Liver (tissue), 9 donors: ENCODE data around the gene DDR1. TPM values are rescaled to one million over a fixed set of nuclear protein-coding genes. Genes with fewer than 3 reads are reported as not detected.

Experiments
- DNase-seq: peaks from one replicate; pipeline ENCODE4 v3.0.0-alpha.2; 2017; ENCODE audit warnings: low spot score
- H3K27ac ChIP-seq, 2 donors: one replicate each; pipeline ENCODE4 v1.7.0; 2013; ENCODE audit warnings: inconsistent platforms in 2 of 2, low read length in 2 of 2, control low read depth in 1 of 2, low read depth in 1 of 2, mild to moderate bottlenecking in 1 of 2
- H3K27me3 ChIP-seq, 4 donors: one replicate each; pipeline versions ENCODE4 v1.6.1 to v1.7.0; 2013; ENCODE audit warnings: low read length in 3 of 4, inconsistent platforms in 1 of 4, mild to moderate bottlenecking in 1 of 4, moderate library complexity in 1 of 4; ENCODE audit not compliant: control insufficient read depth in 4 of 4, insufficient read depth in 4 of 4
- H3K36me3 ChIP-seq, 4 donors: one replicate each; pipeline versions ENCODE4 v1.6.1 to v1.7.0; 2013; ENCODE audit warnings: low read length in 3 of 4, mild to moderate bottlenecking in 3 of 4, low read depth in 1 of 4, moderate library complexity in 1 of 4; ENCODE audit not compliant: control insufficient read depth in 4 of 4, insufficient read depth in 3 of 4
- H3K4me1 ChIP-seq, 4 donors: one replicate each; pipeline versions ENCODE4 v1.6.1 to v1.7.0; 2013; ENCODE audit warnings: low read length in 3 of 4, mild to moderate bottlenecking in 3 of 4, moderate library complexity in 1 of 4; ENCODE audit not compliant: control insufficient read depth in 4 of 4, insufficient read depth in 4 of 4
- H3K4me3 ChIP-seq, 3 donors: one replicate each; pipeline versions ENCODE4 v1.6.1 to v1.7.0; 2013; ENCODE audit warnings: low read length in 3 of 3, control low read depth in 1 of 3, low read depth in 1 of 3, mild to moderate bottlenecking in 1 of 3
- H3K9ac ChIP-seq, 2 donors: one replicate each; pipeline ENCODE4 v1.7.0; 2013; ENCODE audit warnings: low read length in 2 of 2, mild to moderate bottlenecking in 2 of 2, moderate library complexity in 2 of 2, control low read depth in 1 of 2, low read depth in 1 of 2
- H3K9me3 ChIP-seq, 4 donors: one replicate each; pipeline versions ENCODE4 v1.6.1 to v1.7.0; 2013; ENCODE audit warnings: low read length in 3 of 4; ENCODE audit not compliant: control insufficient read depth in 4 of 4
- EGR1 ChIP-seq, 2 donors: IDR thresholded peaks; 2 replicates each; pipeline ENCODE4 v1.6.1; 2016 to 2018; ENCODE audit warnings: antibody characterized with exemption in 2 of 2, low read depth in 2 of 2
- FOXA1 ChIP-seq: IDR thresholded peaks from 2 replicates; pipeline ENCODE4 v1.6.1; 2016; ENCODE audit warnings: antibody characterized with exemption
- FOXA2 ChIP-seq: IDR thresholded peaks from 2 replicates; pipeline ENCODE4 v1.6.1; 2016; ENCODE audit warnings: antibody characterized with exemption
- GABPA ChIP-seq, 2 donors: IDR thresholded peaks in 1 of 2; conservative IDR thresholded peaks in 1 of 2; 2 replicates each; pipeline ENCODE4 v1.6.1; 2016; ENCODE audit warnings: antibody characterized with exemption in 2 of 2, mild to moderate bottlenecking in 1 of 2, moderate library complexity in 1 of 2
- HNF4A ChIP-seq, 2 donors: conservative IDR thresholded peaks; 2 replicates each; pipeline ENCODE4 v1.6.1; 2016; ENCODE audit warnings: antibody characterized with exemption in 2 of 2, mild to moderate bottlenecking in 2 of 2
- HNF4G ChIP-seq: IDR thresholded peaks from 2 replicates; pipeline ENCODE4 v1.6.1; 2016; ENCODE audit warnings: antibody characterized with exemption
- JUND ChIP-seq, 2 donors: IDR thresholded peaks; 2 replicates each; pipeline ENCODE4 v1.6.1; 2016; ENCODE audit warnings: antibody characterized with exemption in 2 of 2
- NR2F2 ChIP-seq: IDR thresholded peaks from 2 replicates; pipeline ENCODE4 v1.6.1; 2016; ENCODE audit warnings: antibody characterized with exemption
- RAD21 ChIP-seq, 2 donors: IDR thresholded peaks; 2 replicates each; pipeline ENCODE4 v1.6.1; 2016; ENCODE audit warnings: antibody characterized with exemption in 2 of 2, mild to moderate bottlenecking in 2 of 2
- SP1 ChIP-seq: IDR thresholded peaks from 2 replicates; pipeline ENCODE4 v1.6.1; 2018; ENCODE audit warnings: antibody characterized with exemption, mild to moderate bottlenecking
- TAF1 ChIP-seq: conservative IDR thresholded peaks from 2 replicates; pipeline ENCODE4 v1.6.1; 2016; ENCODE audit warnings: antibody characterized with exemption, mild to moderate bottlenecking
- YY1 ChIP-seq: IDR thresholded peaks from 2 replicates; pipeline ENCODE4 v1.6.1; 2016; ENCODE audit warnings: antibody characterized with exemption, mild to moderate bottlenecking
- WGBS: extraction: QIAGEN DNeasy Blood & Tissue Kit; methylation state at CpG from one replicate; pipeline ENCODE4 v1.1.7; 2013; 5-methylcytosine and 5-hydroxymethylcytosine counted together
- polyA plus RNA-seq, 2 donors: library from polyadenylated mRNA; stranded (reverse) in 1 of 2; unstranded in 1 of 2; fragments of 200-250 nt in 1 of 2; fragments of >200 nt in 1 of 2; fragmentation: Nextera tagmentation in 1 of 2; extraction: Ambion mirVana in 1 of 2; gene quantifications; one replicate each; pipeline versions ENCODE4 v1.2.1 to v1.2.3, GENCODE V29; 2013 to 2015
- total RNA-seq, 2 donors: library from RNA; depleted of rRNA; stranded (reverse); fragments of >200 nt; gene quantifications; one replicate each; pipeline ENCODE4 v1.2.3, GENCODE V29; 2014
- TF ChIP-seq, protein P1 (sequence below): IDR thresholded peaks from 2 replicates; pipeline ENCODE4 v1.6.1; 2016; ENCODE audit warnings: antibody characterized with exemption
- TF ChIP-seq, protein P2 (sequence below): IDR thresholded peaks from 2 replicates; pipeline ENCODE4 v1.6.1; 2016; ENCODE audit warnings: antibody characterized with exemption, mild to moderate bottlenecking
- TF ChIP-seq, protein P3 (sequence below): fragments of 150-350 bp; IDR thresholded peaks from 2 replicates; pipeline ENCODE4 v1.5.1; 2017; ENCODE audit warnings: improper control_type of control experiment, low read depth, low read length; ENCODE audit not compliant: missing input control
- TF ChIP-seq, protein P4 (sequence below): IDR thresholded peaks from 2 replicates; pipeline ENCODE4 v1.6.1; 2016; ENCODE audit warnings: antibody characterized with exemption
- donor health status: healthy.
- donor health status: healthy.
- donor health status: healthy.
- donor health status: healthy.
- donor health status: healthy.

Gene DDR1
- total and polyA plus RNA-seq, 4 donors: 1.2 to 5.3 (median 4.4) TPM

DNA sequence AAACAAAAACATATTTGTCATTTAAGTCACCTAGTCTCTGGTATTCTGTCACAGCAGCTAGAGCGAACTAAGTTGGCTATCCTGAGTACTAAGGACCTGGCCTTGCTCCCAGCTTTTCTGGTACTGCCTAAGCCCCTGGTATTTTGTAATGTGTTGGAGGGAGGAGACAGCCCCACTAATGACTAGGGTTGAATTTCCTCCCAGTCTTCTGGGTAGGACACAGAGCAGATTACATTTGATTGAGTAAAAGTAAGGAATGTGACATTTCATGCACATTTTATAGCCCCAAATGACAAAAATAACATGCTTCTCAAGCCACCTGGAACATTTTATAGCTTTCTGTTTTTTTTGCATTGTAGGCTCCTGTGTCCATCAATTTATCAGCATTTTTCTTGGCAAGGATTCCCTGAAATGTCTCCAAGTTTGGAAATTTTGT lies 47.9 kb upstream of the DDR1 start:
- no peaks in the 10 kb centered on the region for H3K27me3 ChIP-seq
- no peak for DNase-seq
- no peaks in the 10 kb centered on the region for H3K36me3 ChIP-seq
- no peaks in the 10 kb centered on the region for H3K9me3 ChIP-seq
- no peak overlapping the region for H3K9ac ChIP-seq
- H3K27ac ChIP-seq: no peak overlapping the region
- no peaks in the 10 kb centered on the region for H3K4me1 ChIP-seq
- TF ChIP-seq RAD21 (IDR thresholded peaks at IDR 0.05) (no peak), SP1 (no peak), TAF1 (no peak)
- TF ChIP-seq, protein P1, sequence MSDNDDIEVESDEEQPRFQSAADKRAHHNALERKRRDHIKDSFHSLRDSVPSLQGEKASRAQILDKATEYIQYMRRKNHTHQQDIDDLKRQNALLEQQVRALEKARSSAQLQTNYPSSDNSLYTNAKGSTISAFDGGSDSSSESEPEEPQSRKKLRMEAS: no peak
- WGBS: 82% methylated on average over 1 of the region's 1 CpG
- no peak overlapping the region for H3K4me3 ChIP-seq

DNA sequence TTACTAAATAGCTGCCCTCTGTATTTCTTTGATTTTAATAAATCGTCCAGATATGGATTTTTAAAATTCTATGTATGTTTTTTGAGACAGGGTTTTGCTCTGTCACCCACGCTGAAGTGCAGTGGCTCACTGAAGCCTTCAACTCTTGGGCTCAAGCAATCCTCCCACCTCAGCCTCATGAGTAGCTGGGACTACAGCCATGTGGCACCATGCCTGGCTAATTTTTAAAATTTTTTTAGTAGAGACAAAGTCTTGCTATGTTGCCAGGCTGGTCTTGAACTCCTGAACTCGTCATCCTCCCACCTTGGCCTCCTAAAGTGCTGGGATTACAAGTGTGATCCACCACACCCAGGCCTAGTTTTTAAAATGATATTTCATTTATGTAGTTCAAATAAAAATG lies 47.4 kb upstream of the DDR1 start:
- no peak for DNase-seq
- 78% methylated on average over 3 of the region's 3 CpGs for WGBS
- H3K9me3 ChIP-seq: no peaks in the 10 kb centered on the region
- H3K27me3 ChIP-seq: no peaks in the 10 kb centered on the region
- no peaks in the 10 kb centered on the region for H3K4me1 ChIP-seq
- H3K36me3 ChIP-seq: no peaks in the 10 kb centered on the region
- no peak overlapping the region for H3K9ac ChIP-seq
- no peak overlapping the region for H3K4me3 ChIP-seq
- TF ChIP-seq YY1: no peak
- no peak for TF ChIP-seq HNF4G
- no peak for TF ChIP-seq FOXA1
- TF ChIP-seq JUND (IDR thresholded peaks at IDR 0.05): no peak
- TF ChIP-seq, protein P2, sequence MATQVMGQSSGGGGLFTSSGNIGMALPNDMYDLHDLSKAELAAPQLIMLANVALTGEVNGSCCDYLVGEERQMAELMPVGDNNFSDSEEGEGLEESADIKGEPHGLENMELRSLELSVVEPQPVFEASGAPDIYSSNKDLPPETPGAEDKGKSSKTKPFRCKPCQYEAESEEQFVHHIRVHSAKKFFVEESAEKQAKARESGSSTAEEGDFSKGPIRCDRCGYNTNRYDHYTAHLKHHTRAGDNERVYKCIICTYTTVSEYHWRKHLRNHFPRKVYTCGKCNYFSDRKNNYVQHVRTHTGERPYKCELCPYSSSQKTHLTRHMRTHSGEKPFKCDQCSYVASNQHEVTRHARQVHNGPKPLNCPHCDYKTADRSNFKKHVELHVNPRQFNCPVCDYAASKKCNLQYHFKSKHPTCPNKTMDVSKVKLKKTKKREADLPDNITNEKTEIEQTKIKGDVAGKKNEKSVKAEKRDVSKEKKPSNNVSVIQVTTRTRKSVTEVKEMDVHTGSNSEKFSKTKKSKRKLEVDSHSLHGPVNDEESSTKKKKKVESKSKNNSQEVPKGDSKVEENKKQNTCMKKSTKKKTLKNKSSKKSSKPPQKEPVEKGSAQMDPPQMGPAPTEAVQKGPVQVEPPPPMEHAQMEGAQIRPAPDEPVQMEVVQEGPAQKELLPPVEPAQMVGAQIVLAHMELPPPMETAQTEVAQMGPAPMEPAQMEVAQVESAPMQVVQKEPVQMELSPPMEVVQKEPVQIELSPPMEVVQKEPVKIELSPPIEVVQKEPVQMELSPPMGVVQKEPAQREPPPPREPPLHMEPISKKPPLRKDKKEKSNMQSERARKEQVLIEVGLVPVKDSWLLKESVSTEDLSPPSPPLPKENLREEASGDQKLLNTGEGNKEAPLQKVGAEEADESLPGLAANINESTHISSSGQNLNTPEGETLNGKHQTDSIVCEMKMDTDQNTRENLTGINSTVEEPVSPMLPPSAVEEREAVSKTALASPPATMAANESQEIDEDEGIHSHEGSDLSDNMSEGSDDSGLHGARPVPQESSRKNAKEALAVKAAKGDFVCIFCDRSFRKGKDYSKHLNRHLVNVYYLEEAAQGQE: no peak
- no peak for TF ChIP-seq NR2F2
- no peak for TF ChIP-seq GABPA (IDR thresholded peaks at IDR 0.05 in 1 of 2, conservative IDR thresholded peaks at IDR 0.05 in 1 of 2)
- TF ChIP-seq, protein P3, sequence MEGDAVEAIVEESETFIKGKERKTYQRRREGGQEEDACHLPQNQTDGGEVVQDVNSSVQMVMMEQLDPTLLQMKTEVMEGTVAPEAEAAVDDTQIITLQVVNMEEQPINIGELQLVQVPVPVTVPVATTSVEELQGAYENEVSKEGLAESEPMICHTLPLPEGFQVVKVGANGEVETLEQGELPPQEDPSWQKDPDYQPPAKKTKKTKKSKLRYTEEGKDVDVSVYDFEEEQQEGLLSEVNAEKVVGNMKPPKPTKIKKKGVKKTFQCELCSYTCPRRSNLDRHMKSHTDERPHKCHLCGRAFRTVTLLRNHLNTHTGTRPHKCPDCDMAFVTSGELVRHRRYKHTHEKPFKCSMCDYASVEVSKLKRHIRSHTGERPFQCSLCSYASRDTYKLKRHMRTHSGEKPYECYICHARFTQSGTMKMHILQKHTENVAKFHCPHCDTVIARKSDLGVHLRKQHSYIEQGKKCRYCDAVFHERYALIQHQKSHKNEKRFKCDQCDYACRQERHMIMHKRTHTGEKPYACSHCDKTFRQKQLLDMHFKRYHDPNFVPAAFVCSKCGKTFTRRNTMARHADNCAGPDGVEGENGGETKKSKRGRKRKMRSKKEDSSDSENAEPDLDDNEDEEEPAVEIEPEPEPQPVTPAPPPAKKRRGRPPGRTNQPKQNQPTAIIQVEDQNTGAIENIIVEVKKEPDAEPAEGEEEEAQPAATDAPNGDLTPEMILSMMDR: no peak
- TF ChIP-seq FOXA2: no peak
- TF ChIP-seq HNF4A (conservative IDR thresholded peaks at IDR 0.05): no peak
- no peak for TF ChIP-seq EGR1 (IDR thresholded peaks at IDR 0.05; ENCODE audit: low read depth in 2 of 2)
- no peak for TF ChIP-seq RAD21 (IDR thresholded peaks at IDR 0.05)
- TF ChIP-seq, protein P4, sequence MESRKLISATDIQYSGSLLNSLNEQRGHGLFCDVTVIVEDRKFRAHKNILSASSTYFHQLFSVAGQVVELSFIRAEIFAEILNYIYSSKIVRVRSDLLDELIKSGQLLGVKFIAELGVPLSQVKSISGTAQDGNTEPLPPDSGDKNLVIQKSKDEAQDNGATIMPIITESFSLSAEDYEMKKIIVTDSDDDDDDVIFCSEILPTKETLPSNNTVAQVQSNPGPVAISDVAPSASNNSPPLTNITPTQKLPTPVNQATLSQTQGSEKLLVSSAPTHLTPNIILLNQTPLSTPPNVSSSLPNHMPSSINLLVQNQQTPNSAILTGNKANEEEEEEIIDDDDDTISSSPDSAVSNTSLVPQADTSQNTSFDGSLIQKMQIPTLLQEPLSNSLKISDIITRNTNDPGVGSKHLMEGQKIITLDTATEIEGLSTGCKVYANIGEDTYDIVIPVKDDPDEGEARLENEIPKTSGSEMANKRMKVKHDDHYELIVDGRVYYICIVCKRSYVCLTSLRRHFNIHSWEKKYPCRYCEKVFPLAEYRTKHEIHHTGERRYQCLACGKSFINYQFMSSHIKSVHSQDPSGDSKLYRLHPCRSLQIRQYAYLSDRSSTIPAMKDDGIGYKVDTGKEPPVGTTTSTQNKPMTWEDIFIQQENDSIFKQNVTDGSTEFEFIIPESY: no peak
- TF ChIP-seq, protein P1: no peak
- no peak overlapping the region for H3K27ac ChIP-seq
